LNCaP clone FGC (cell line): ENCODE results near the gene IBSP.
A peak's percentile ranks its signal among the peaks of the same experiment; 100 is the strongest.

Experiments used
- DNase-seq: peaks from one replicate; pipeline ENCODE4 v3.0.0-alpha.2; 2011; ENCODE audit warnings: low read depth
- H3K4me3 ChIP-seq: 2 replicates; pipeline ENCODE4 v1.5.1; 2011; ENCODE audit warnings: mild to moderate bottlenecking, low read depth, low read length, control low read depth
- CTCF ChIP-seq: IDR thresholded peaks from 2 replicates; pipeline ENCODE4 v1.5.1; 2012; ENCODE audit warnings: mild to moderate bottlenecking; ENCODE audit not compliant: control insufficient read depth, insufficient read depth; ENCODE audit errors: extremely low read depth

The IBSP gene

GRCh38 chr4:87835743-87836142 lies 36.4 kb downstream of the IBSP start:
- no peak for TF ChIP-seq CTCF
- H3K4me3 ChIP-seq = no peak overlapping the region
- DNase-seq = no peak

DNA sequence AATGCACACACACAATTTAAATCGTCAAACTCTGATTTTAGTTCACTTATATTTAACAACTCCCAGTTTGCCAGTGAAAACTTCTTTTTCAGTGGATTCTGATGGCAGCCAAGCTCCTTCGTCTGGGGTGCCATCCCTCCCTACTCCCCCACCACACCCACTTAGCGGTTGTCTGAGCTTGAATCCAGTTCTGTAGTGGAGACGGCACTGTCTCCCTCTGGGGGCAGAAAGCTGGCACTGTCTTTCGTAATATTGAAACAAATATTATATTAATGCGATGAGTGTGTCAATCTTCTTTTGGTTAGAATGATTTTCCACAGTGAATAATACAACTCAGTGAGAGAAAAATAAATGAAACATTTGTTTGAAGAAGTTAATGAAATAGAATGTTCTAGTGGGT lies 38.9 kb downstream of the IBSP start:
- H3K4me3 ChIP-seq = no peak overlapping the region
- no peak for DNase-seq
- TF ChIP-seq CTCF = peak; percentile 35; the same call in 1 of the 2 replicates

GRCh38 chr4:87838890-87839591 lies 39.7 kb downstream of the IBSP start:
- DNase-seq = no peak
- peak; percentile 64 for TF ChIP-seq CTCF
- H3K4me3 ChIP-seq = no peak overlapping the region

DNA sequence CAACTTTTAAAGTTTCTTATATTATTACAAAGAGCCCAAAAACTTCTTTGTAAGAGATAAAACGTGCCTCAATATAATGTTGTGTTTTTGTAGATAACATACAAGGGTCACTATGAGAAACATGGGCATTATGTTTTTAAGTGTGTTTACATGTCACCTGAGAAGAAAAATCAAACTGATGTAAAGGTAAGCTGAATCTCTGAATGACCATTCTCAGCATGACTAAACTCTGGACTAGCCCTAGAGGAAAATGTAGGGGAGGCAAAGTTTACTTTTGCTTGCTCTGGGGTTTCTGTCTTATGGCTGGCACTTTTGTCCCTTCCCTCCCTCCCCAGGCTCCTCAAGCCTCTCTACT lies 40.2 kb downstream of the IBSP start:
- no peak for TF ChIP-seq CTCF

GRCh38 chr4:87840149-87840548 lies 40.8 kb downstream of the IBSP start:
- H3K4me3 ChIP-seq = no peak overlapping the region
- TF ChIP-seq CTCF = no peak
- no peak for DNase-seq

More for the DNA sequence above, 40.2 kb downstream of the IBSP start:
- no peak for DNase-seq
- no peak overlapping the region for H3K4me3 ChIP-seq

DNA sequence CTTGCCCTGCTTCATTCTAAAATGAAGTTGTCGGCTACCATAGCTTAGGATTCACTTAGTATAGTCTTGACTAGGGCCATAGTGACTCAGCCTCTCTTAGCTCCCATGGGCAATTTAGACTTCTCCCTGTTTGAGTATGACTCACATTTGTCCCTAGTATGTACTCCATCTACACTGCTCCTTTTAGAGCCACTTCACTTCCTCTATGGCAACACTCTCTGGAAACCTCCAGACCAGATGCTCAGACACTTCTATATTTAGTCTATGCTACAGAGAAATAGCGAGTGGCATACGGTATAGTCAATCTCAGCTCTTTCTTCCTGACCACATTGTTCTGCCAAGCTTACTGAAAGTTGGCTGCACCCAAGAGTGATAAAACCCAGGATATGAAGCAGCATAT lies 44.6 kb downstream of the IBSP start:
- no peak for DNase-seq
- H3K4me3 ChIP-seq = no peak overlapping the region
- no peak for TF ChIP-seq CTCF

- H3K4me3 ChIP-seq = no peak overlapping the region
- TF ChIP-seq CTCF = no peak
- no peak for DNase-seq
These were observed 45.1 kb downstream of the IBSP start for GRCh38 chr4:87844452-87844851.
